Neural progenitor cell (in vitro differentiated cells): ENCODE data around the gene TCF7L1. TPM values are rescaled to one million over a fixed set of nuclear protein-coding genes. Genes with fewer than 3 reads are reported as not detected.
"Not testable (repeated sequence)": the region's sequence is repeated elsewhere in the genome, so short reads cannot be mapped to it uniquely, and the experiment has no call there.

Experiments
- DNase-seq: peaks from one replicate; pipeline ENCODE4 v3.0.0-alpha.2; 2016; ENCODE audit warnings: low spot score
- H2AFZ ChIP-seq: fragments of 200-600 bp; sonication (generic); replicated peaks from 2 replicates; pipeline ENCODE4 v1.6.1; 2016; ENCODE audit warnings: antibody characterized with exemption
- H3F3A ChIP-seq: fragments of 200-600 bp; sonication (generic); 2 replicates; pipeline ENCODE4 v1.6.1; 2016; ENCODE audit warnings: antibody characterized with exemption, low read depth
- H3K27ac ChIP-seq: fragments of 200-600 bp; sonication (generic); 2 replicates; pipeline ENCODE4 v1.5.1; 2016; ENCODE audit warnings: mild to moderate bottlenecking
- H3K27me3 ChIP-seq: fragments of 200-600 bp; sonication (generic); 2 replicates; pipeline ENCODE4 v1.6.1; 2016; ENCODE audit warnings: mild to moderate bottlenecking, moderate library complexity
- H3K36me3 ChIP-seq: fragments of 200-600 bp; sonication (generic); 2 replicates; pipeline ENCODE4 v1.5.1; 2016
- H3K4me1 ChIP-seq: fragments of 200-600 bp; sonication (generic); 2 replicates; pipeline ENCODE4 v1.6.1; 2016; ENCODE audit warnings: mixed run types
- H3K4me2 ChIP-seq: fragments of 200-600 bp; sonication (generic); 2 replicates; pipeline ENCODE4 v1.6.1; 2016
- H3K4me3 ChIP-seq: fragments of 200-600 bp; sonication (generic); 2 replicates; pipeline ENCODE4 v1.5.1; 2016
- H3K79me2 ChIP-seq: fragments of 200-600 bp; sonication (generic); 2 replicates; pipeline ENCODE4 v1.6.1; 2016; ENCODE audit warnings: low read depth
- H3K9ac ChIP-seq: fragments of 200-600 bp; sonication (generic); 2 replicates; pipeline ENCODE4 v1.6.1; 2016
- H3K9me3 ChIP-seq: fragments of 200-600 bp; sonication (generic); 2 replicates; pipeline ENCODE4 v1.5.1; 2016; ENCODE audit warnings: low read depth
- H4K20me1 ChIP-seq: fragments of 200-600 bp; sonication (generic); 2 replicates; pipeline ENCODE4 v1.6.1; 2016; ENCODE audit warnings: low read depth
- H3K27ac Mint-ChIP-seq: 3 replicates; pipeline ENCODE4 v1.8.0; 2021; ENCODE audit warnings: mixed read lengths
- H3K27me3 Mint-ChIP-seq: 2 replicates; pipeline ENCODE4 v1.8.0; 2022; ENCODE audit warnings: low read depth, mild to moderate bottlenecking, inconsistent platforms, moderate library complexity, mixed read lengths; ENCODE audit not compliant: insufficient read depth
- H3K36me3 Mint-ChIP-seq: 3 replicates; pipeline ENCODE4 v1.8.0; 2021; ENCODE audit warnings: mixed read lengths
- H3K4me1 Mint-ChIP-seq: 3 replicates; pipeline ENCODE4 v1.8.0; 2021; ENCODE audit warnings: mixed read lengths
- H3K4me3 Mint-ChIP-seq: 3 replicates; pipeline ENCODE4 v1.8.0; 2021; ENCODE audit warnings: mild to moderate bottlenecking, moderate library complexity, mixed read lengths
- H3K9me3 Mint-ChIP-seq: 3 replicates; pipeline ENCODE4 v1.8.0; 2020; ENCODE audit warnings: mixed read lengths
- CTCF ChIP-seq: fragments of 200-600 bp; sonication (generic); IDR thresholded peaks from 2 replicates; pipeline ENCODE4 v1.5.1; 2017; ENCODE audit warnings: antibody characterized with exemption, mild to moderate bottlenecking
- EZH2 ChIP-seq: fragments of 200-600 bp; sonication (generic); IDR thresholded peaks from 2 replicates; pipeline ENCODE4 v1.6.1; 2017; ENCODE audit warnings: antibody characterized with exemption, mild to moderate bottlenecking, moderate library complexity
- EZH2phosphoT487 ChIP-seq: fragments of 200-600 bp; sonication (generic); IDR thresholded peaks from 2 replicates; pipeline ENCODE4 v1.6.1; 2017; ENCODE audit warnings: antibody characterized with exemption
- total RNA-seq: library from RNA; depleted of rRNA; stranded (reverse); fragments of >200 nt; gene quantifications from 2 replicates; pipeline ENCODE4 v1.2.3, GENCODE V29; 2015; ENCODE audit warnings: low replicate concordance

TCF7L1 gene
- total RNA-seq, 1 donor from 2014 or later: 1.0 TPM

- no peak overlapping the region for H3K4me3 ChIP-seq
- no peaks in the 10 kb centered on the region for H3K36me3 ChIP-seq
- H3K9ac ChIP-seq: no peak overlapping the region
- Mint-ChIP-seq H3K27me3 (peaks cover 3% of the 10 kb centered on the region), H3K27ac (no peak overlapping the region), H3K9me3 (no peaks in the 10 kb centered on the region), H3K36me3 (peaks cover 12% of the 10 kb centered on the region), H3K4me1 (peaks cover 4% of the 10 kb centered on the region), H3K4me3 (no peak overlapping the region)
- no peaks in the 10 kb centered on the region for H3K27me3 ChIP-seq
- no peak for DNase-seq
- no peak overlapping the region for H3K4me2 ChIP-seq
- H3K9me3 ChIP-seq: no peaks in the 10 kb centered on the region
- H3K4me1 ChIP-seq: no peaks in the 10 kb centered on the region
- no peaks in the 10 kb centered on the region for H4K20me1 ChIP-seq
- no peaks in the 10 kb centered on the region for H3K79me2 ChIP-seq
- no peaks in the 10 kb centered on the region for H3F3A ChIP-seq
- peak overlapping the region; percentile 38 for H3K27ac ChIP-seq
- H2AFZ ChIP-seq: no peak overlapping the region
- no peak for TF ChIP-seq CTCF
- TF ChIP-seq EZH2phosphoT487: no peak
- TF ChIP-seq EZH2: no peak
These were observed 177.1 kb downstream of the TCF7L1 start for GRCh38 chr2:85310330-85310729.

- Histone ChIP-seq H3K4me3 (no peak overlapping the region), H3K4me2 (no peak overlapping the region), H3K9me3 (no peaks in the 10 kb centered on the region), H3K27ac (no peak overlapping the region), H3K27me3 (no peaks in the 10 kb centered on the region), H3K79me2 (no peaks in the 10 kb centered on the region), H4K20me1 (no peaks in the 10 kb centered on the region), H3K9ac (no peak overlapping the region), H3F3A (no peaks in the 10 kb centered on the region), H2AFZ (no peak overlapping the region), H3K36me3 (no peaks in the 10 kb centered on the region), H3K4me1 (no peaks in the 10 kb centered on the region)
- H3K27ac Mint-ChIP-seq: no peak overlapping the region
- H3K4me3 Mint-ChIP-seq: no peak overlapping the region
- peaks cover 4% of the 10 kb centered on the region for H3K4me1 Mint-ChIP-seq
- no peaks in the 10 kb centered on the region for H3K27me3 Mint-ChIP-seq
- DNase-seq: no peak
- no peak for TF ChIP-seq EZH2
- no peak for TF ChIP-seq EZH2phosphoT487
- TF ChIP-seq CTCF: no peak
- H3K9me3 Mint-ChIP-seq: no peaks in the 10 kb centered on the region
- peaks cover 9% of the 10 kb centered on the region for H3K36me3 Mint-ChIP-seq
These were observed 179.2 kb downstream of the TCF7L1 start for GRCh38 chr2:85312404-85312803.

GRCh38 chr2:85314884-85315242, 181.7 kb downstream of the TCF7L1 start:
- no peak overlapping the region for H3K4me3 ChIP-seq
- H3K4me1 ChIP-seq: no peaks in the 10 kb centered on the region
- H3K27me3 ChIP-seq: no peaks in the 10 kb centered on the region
- H3K36me3 ChIP-seq: no peaks in the 10 kb centered on the region
- no peak overlapping the region for H3K9ac ChIP-seq
- no peak overlapping the region for H3K4me2 ChIP-seq
- DNase-seq: no peak
- TF ChIP-seq CTCF (no peak), EZH2 (no peak), EZH2phosphoT487 (no peak)
- H2AFZ ChIP-seq: no peak overlapping the region
- Mint-ChIP-seq H3K4me1 (peaks cover 2% of the 10 kb centered on the region), H3K27me3 (no peaks in the 10 kb centered on the region), H3K9me3 (no peaks in the 10 kb centered on the region), H3K4me3 (no peak overlapping the region), H3K36me3 (peaks cover 19% of the 10 kb centered on the region), H3K27ac (peak overlapping the region; percentile 25)
- no peaks in the 10 kb centered on the region for H3F3A ChIP-seq
- H3K79me2 ChIP-seq: no peaks in the 10 kb centered on the region
- H4K20me1 ChIP-seq: no peaks in the 10 kb centered on the region
- no peaks in the 10 kb centered on the region for H3K9me3 ChIP-seq
- no peak overlapping the region for H3K27ac ChIP-seq

- not testable (repeated sequence) for H3K27me3 ChIP-seq, H3K9me3 ChIP-seq, H3K4me1 ChIP-seq, H2AFZ ChIP-seq, H3K4me1 Mint-ChIP-seq, H3K27ac Mint-ChIP-seq, H3K4me2 ChIP-seq, H3K9me3 Mint-ChIP-seq, H3K27ac ChIP-seq, H3K79me2 ChIP-seq, H3K9ac ChIP-seq, H3K4me3 Mint-ChIP-seq, H3F3A ChIP-seq, H3K4me3 ChIP-seq, H3K36me3 ChIP-seq, DNase-seq, H3K27me3 Mint-ChIP-seq, H4K20me1 ChIP-seq
- H3K36me3 Mint-ChIP-seq: peaks cover 28% of the 10 kb centered on the region
These were observed 182.7 kb downstream of the TCF7L1 start for GRCh38 chr2:85315921-85316320.
